ENCODE measurements around the gene RAB10. TPM values are rescaled to one million over a fixed set of nuclear protein-coding genes. Genes with fewer than 3 reads are reported as not detected.
A peak's percentile ranks its signal among the peaks of the same experiment; 100 is the strongest.

RAB10 gene
- total RNA-seq, 1 experiment from 2014 or later = 130 TPM

DNA sequence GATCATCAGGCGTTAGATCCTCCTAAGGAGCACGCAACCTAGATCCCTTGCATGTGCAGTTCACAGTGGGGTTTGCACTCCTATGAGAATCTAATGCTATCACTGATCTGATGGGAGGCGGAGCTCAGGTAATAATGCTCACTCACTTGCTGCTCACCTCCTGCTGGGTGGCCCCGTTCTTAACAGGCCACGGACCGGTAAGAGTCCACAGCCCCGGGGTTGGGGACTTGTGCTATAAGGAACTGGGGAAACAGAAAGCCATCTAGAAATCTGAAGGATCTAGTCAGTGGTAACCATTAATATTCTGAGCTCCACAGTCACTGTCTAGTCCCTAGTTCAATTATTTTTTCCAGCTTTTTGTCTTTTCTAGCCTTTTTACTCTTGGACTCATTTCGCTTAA lies 94.3 kb downstream of the RAB10 start:
- no CpG with 5 or more reads among the region's 8 CpGs for WGBS (ENCODE audit: extremely low coverage, insufficient read length, low lambda C conversion rate)
- H3K79me2 ChIP-seq (ENCODE audit: insufficient read depth, low read length) = no peaks in the 10 kb centered on the region; the same call in 1 of the 2 replicates
- peaks cover 15 to 24% of the 10 kb centered on the region in 2 experiments for H3K4me1 Mint-ChIP-seq
- H3K27me3 Mint-ChIP-seq (ENCODE audit: low read depth) = no peaks in the 10 kb centered on the region
- H2BK120ac ChIP-seq (ENCODE audit: low read depth, low read length, poor library complexity, severe bottlenecking) = no peak overlapping the region
- no peak overlapping the region for H4K91ac ChIP-seq (ENCODE audit: insufficient read length, low read depth, low read length)
- no peak overlapping the region for H3K9ac ChIP-seq (ENCODE audit: extremely low read depth, insufficient read length, low read length)
- TF ChIP-seq, protein P1, sequence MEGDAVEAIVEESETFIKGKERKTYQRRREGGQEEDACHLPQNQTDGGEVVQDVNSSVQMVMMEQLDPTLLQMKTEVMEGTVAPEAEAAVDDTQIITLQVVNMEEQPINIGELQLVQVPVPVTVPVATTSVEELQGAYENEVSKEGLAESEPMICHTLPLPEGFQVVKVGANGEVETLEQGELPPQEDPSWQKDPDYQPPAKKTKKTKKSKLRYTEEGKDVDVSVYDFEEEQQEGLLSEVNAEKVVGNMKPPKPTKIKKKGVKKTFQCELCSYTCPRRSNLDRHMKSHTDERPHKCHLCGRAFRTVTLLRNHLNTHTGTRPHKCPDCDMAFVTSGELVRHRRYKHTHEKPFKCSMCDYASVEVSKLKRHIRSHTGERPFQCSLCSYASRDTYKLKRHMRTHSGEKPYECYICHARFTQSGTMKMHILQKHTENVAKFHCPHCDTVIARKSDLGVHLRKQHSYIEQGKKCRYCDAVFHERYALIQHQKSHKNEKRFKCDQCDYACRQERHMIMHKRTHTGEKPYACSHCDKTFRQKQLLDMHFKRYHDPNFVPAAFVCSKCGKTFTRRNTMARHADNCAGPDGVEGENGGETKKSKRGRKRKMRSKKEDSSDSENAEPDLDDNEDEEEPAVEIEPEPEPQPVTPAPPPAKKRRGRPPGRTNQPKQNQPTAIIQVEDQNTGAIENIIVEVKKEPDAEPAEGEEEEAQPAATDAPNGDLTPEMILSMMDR (conservative IDR thresholded peaks at IDR 0.05) = no peak
- no peak overlapping the region for H2BK12ac ChIP-seq (ENCODE audit: insufficient read length, low read depth, low read length)
- no peak overlapping the region for H3T11ph ChIP-seq (ENCODE audit: low read length)
- no peaks in the 10 kb centered on the region for H4K20me1 ChIP-seq (ENCODE audit: control insufficient read depth, insufficient read depth, insufficient read length)
- no peaks in the 10 kb centered on the region for H3K9me3 ChIP-seq (ENCODE audit: control insufficient read depth, low read depth, low read length)
- H2BK20ac ChIP-seq (ENCODE audit: low read depth, low read length, poor library complexity, severe bottlenecking) = no peak overlapping the region
- no peak overlapping the region for H2BK5ac ChIP-seq (ENCODE audit: insufficient read length, low read length)
- no peak overlapping the region for H3K56ac ChIP-seq (ENCODE audit: insufficient read length, low read depth, low read length)
- H3K4me1 ChIP-seq (ENCODE audit: insufficient read depth, low read length) = no peaks in the 10 kb centered on the region
- no peak overlapping the region for H3K4me3 Mint-ChIP-seq
- no peak overlapping the region for H3K14ac ChIP-seq (ENCODE audit: insufficient read depth, low read length)
- no peak overlapping the region for H3K18ac ChIP-seq (ENCODE audit: insufficient read length, low read depth, low read length)
- H3K36me3 Mint-ChIP-seq (ENCODE audit: insufficient read depth in 1 of 3, low read depth in 3 of 3) = peaks cover 1 to 30% (median 24%) of the 10 kb centered on the region in 3 experiments; a peak in 5 of 7 replicates
- H3K23ac ChIP-seq (ENCODE audit: insufficient read length, low read depth, low read length) = no peak overlapping the region
- H3K27me3 ChIP-seq (ENCODE audit: insufficient read depth, low read length) = no peaks in the 10 kb centered on the region
- H3K9me3 Mint-ChIP-seq = no peaks in the 10 kb centered on the region
- no peak overlapping the region for H2BK15ac ChIP-seq (ENCODE audit: low read depth, low read length)
- no peak overlapping the region for H4K5ac ChIP-seq (ENCODE audit: insufficient read length, low read depth, low read length)
- H3K79me1 ChIP-seq (ENCODE audit: insufficient read depth, low read depth, low read length, poor library complexity, severe bottlenecking) = peaks cover 6% of the 10 kb centered on the region
- peak overlapping the region in 1 of 3 experiments; percentile 59; a peak in 1 of 7 replicates for H3K27ac Mint-ChIP-seq
- H3K4me2 ChIP-seq (ENCODE audit: insufficient read depth, insufficient read length, low read length) = no peak overlapping the region
- no peak overlapping the region for H3K4ac ChIP-seq (ENCODE audit: low read depth, low read length)
- H3K23me2 ChIP-seq (ENCODE audit: insufficient read length, low read depth, low read length, poor library complexity, severe bottlenecking) = no peaks in the 10 kb centered on the region
- DNase-seq = no peak
- H2AK5ac ChIP-seq (ENCODE audit: insufficient read length, low read length) = no peak overlapping the region
- H3K27ac ChIP-seq (ENCODE audit: insufficient read length, low read depth, low read length) = no peak overlapping the region
- no peak overlapping the region for H4K8ac ChIP-seq (replicated peaks; ENCODE audit: insufficient read length, low read depth, low read length)
- H2AFZ ChIP-seq (ENCODE audit: low read length) = no peak overlapping the region

Measured in H9 (cell line).